OCI-LY7 (cell line): ENCODE data around the gene KIZ.

Source experiments
- CTCF ChIP-seq: fragments of 200-600 bp; sonication (generic); conservative IDR thresholded peaks from 2 replicates; pipeline ENCODE4 v1.5.1; 2014; ENCODE audit warnings: mild to moderate bottlenecking, antibody characterized with exemption, low read length, moderate library complexity, mixed read lengths
- EZH2phosphoT487 ChIP-seq: fragments of 200-600 bp; sonication (generic); IDR thresholded peaks from 2 replicates; pipeline ENCODE4 v1.6.1; 2018; ENCODE audit warnings: low read depth, borderline replicate concordance, mild to moderate bottlenecking, mixed run types, antibody characterized with exemption, low read length, moderate library complexity, mixed read lengths

DNA sequence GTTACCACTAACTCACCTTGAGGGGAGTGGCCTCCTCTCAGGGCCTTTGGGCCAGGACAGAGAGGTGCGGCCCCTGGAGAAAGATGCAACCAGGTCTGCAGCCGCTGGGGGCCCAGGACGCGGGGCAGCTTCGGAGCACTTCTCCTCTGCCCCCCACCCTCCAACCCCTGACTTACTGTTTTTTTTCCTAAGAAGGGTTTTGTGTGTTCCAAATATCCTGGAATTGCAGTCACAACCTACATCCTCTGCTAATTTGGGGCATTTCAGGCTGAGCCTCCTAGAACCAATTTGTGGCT, 21.5 kb upstream of the KIZ start:
- TF ChIP-seq CTCF (no peak), EZH2phosphoT487 (no peak)
